Measurements from ENCODE around the gene RNF130.

RNF130 gene

GRCh38 chr5:180088561-180088960, 17.0 kb upstream of the RNF130 start (continued):
- no peak for TF ChIP-seq ZNF132 (tag by site-specific recombination; IDR thresholded peaks at IDR 0.05; ENCODE audit: borderline replicate concordance)
- no peak for TF ChIP-seq ZNF146 (tag by site-specific recombination; IDR thresholded peaks at IDR 0.05)
- TF ChIP-seq ZNF426 (tag by site-specific recombination; IDR thresholded peaks at IDR 0.05), result no peak

GRCh38 chr5:180086816-180087399, 15.3 kb upstream of the RNF130 start:
- no peak overlapping the region for H3K27ac ChIP-seq (ENCODE audit: extremely low read depth, low read depth, low read length)
- H3K4me1 ChIP-seq (ENCODE audit: control insufficient read depth, insufficient read depth, low read length), result no peaks in the 10 kb centered on the region; the same call in 1 of the 2 replicates
- TF ChIP-seq ZNF211 (tag by site-specific recombination; IDR thresholded peaks at IDR 0.05; ENCODE audit: low read depth), result no peak
- TF ChIP-seq ZNF121 (tag by site-specific recombination; IDR thresholded peaks at IDR 0.05), result 0 out of 2 replicates have a peak, but pooled peaks have one; percentile 59
- H3K9me3 ChIP-seq (ENCODE audit: control insufficient read depth, insufficient read depth, low read depth, low read length), result no peaks in the 10 kb centered on the region
- ChIA-PET POLR2A (no interaction called here), CTCF (no interaction called here)
- H3K36me3 ChIP-seq (ENCODE audit: control insufficient read depth in 2 of 2, insufficient read depth in 1 of 2, low read length in 2 of 2), result no peaks in the 10 kb centered on the region
- no peak overlapping the region for H3K4me3 ChIP-seq (ENCODE audit: low read depth, low read length)

- POLR2A ChIA-PET, result no interaction called here
- CTCF ChIA-PET, result interaction anchor here (0.7 kb wide), 1 partner anchor 123 kb away, joined by 3 read pairs; no protein-coding TSS in a partner anchor
- TF ChIP-seq ZNF416 (tag by site-specific recombination; IDR thresholded peaks at IDR 0.05) (no peak), ZBTB11 (tag by site-specific recombination; conservative IDR thresholded peaks at IDR 0.05; ENCODE audit: low read depth) (no peak), ZXDB (tag by site-specific recombination; IDR thresholded peaks at IDR 0.05) (no peak), ZNF10 (tag by site-specific recombination; IDR thresholded peaks at IDR 0.05) (no peak), ZNF664 (tag by site-specific recombination; IDR thresholded peaks at IDR 0.05) (no peak), ZNF571 (tag by site-specific recombination; IDR thresholded peaks at IDR 0.05) (no peak), ZNF292 (tag by site-specific recombination; IDR thresholded peaks at IDR 0.05; ENCODE audit: borderline replicate concordance, low read depth) (no peak), SP2 (tag by site-specific recombination; IDR thresholded peaks at IDR 0.05) (no peak), ZNF302 (tag by site-specific recombination; IDR thresholded peaks at IDR 0.05; ENCODE audit: low read depth) (no peak), ZNF639 (tag by site-specific recombination; IDR thresholded peaks at IDR 0.05) (no peak), ZNF658 (tag by site-specific recombination; IDR thresholded peaks at IDR 0.05) (no peak), ZNF426 (tag by site-specific recombination; IDR thresholded peaks at IDR 0.05) (no peak)
- TF ChIP-seq, protein P1, sequence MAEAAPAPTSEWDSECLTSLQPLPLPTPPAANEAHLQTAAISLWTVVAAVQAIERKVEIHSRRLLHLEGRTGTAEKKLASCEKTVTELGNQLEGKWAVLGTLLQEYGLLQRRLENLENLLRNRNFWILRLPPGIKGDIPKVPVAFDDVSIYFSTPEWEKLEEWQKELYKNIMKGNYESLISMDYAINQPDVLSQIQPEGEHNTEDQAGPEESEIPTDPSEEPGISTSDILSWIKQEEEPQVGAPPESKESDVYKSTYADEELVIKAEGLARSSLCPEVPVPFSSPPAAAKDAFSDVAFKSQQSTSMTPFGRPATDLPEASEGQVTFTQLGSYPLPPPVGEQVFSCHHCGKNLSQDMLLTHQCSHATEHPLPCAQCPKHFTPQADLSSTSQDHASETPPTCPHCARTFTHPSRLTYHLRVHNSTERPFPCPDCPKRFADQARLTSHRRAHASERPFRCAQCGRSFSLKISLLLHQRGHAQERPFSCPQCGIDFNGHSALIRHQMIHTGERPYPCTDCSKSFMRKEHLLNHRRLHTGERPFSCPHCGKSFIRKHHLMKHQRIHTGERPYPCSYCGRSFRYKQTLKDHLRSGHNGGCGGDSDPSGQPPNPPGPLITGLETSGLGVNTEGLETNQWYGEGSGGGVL (tag by site-specific recombination; IDR thresholded peaks at IDR 0.05), result no peak
- TF ChIP-seq, protein P2, sequence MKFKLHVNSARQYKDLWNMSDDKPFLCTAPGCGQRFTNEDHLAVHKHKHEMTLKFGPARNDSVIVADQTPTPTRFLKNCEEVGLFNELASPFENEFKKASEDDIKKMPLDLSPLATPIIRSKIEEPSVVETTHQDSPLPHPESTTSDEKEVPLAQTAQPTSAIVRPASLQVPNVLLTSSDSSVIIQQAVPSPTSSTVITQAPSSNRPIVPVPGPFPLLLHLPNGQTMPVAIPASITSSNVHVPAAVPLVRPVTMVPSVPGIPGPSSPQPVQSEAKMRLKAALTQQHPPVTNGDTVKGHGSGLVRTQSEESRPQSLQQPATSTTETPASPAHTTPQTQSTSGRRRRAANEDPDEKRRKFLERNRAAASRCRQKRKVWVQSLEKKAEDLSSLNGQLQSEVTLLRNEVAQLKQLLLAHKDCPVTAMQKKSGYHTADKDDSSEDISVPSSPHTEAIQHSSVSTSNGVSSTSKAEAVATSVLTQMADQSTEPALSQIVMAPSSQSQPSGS (tag by site-specific recombination; IDR thresholded peaks at IDR 0.05; ENCODE audit: low read depth), result no peak
- TF ChIP-seq, protein P3, sequence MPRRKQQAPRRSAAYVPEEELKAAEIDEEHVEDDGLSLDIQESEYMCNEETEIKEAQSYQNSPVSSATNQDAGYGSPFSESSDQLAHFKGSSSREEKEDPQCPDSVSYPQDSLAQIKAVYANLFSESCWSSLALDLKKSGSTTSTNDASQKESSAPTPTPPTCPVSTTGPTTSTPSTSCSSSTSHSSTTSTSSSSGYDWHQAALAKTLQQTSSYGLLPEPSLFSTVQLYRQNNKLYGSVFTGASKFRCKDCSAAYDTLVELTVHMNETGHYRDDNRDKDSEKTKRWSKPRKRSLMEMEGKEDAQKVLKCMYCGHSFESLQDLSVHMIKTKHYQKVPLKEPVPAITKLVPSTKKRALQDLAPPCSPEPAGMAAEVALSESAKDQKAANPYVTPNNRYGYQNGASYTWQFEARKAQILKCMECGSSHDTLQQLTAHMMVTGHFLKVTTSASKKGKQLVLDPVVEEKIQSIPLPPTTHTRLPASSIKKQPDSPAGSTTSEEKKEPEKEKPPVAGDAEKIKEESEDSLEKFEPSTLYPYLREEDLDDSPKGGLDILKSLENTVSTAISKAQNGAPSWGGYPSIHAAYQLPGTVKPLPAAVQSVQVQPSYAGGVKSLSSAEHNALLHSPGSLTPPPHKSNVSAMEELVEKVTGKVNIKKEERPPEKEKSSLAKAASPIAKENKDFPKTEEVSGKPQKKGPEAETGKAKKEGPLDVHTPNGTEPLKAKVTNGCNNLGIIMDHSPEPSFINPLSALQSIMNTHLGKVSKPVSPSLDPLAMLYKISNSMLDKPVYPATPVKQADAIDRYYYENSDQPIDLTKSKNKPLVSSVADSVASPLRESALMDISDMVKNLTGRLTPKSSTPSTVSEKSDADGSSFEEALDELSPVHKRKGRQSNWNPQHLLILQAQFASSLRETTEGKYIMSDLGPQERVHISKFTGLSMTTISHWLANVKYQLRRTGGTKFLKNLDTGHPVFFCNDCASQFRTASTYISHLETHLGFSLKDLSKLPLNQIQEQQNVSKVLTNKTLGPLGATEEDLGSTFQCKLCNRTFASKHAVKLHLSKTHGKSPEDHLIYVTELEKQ (tag by site-specific recombination; IDR thresholded peaks at IDR 0.05; ENCODE audit: borderline replicate concordance), result no peak
Observed at GRCh38 chr5:180085837-180086236, 14.3 kb upstream of the RNF130 start.

More at GRCh38 chr5:180085837-180086236, 14.3 kb upstream of the RNF130 start:
- Histone ChIP-seq H3K27ac (ENCODE audit: extremely low read depth, low read depth, low read length) (no peak overlapping the region), H3K4me3 (ENCODE audit: low read depth, low read length) (no peak overlapping the region), H3K36me3 (ENCODE audit: control insufficient read depth in 2 of 2, insufficient read depth in 1 of 2, low read length in 2 of 2) (no peaks in the 10 kb centered on the region), H3K4me1 (ENCODE audit: control insufficient read depth, insufficient read depth, low read length) (no peaks in the 10 kb centered on the region; the same call in 1 of the 2 replicates), H3K9me3 (ENCODE audit: control insufficient read depth, insufficient read depth, low read depth, low read length) (no peaks in the 10 kb centered on the region)

All from HEK293 (cell line).